HepG2 (cell line): ENCODE results near the gene PRM3. TPM values are rescaled to one million over a fixed set of nuclear protein-coding genes. Genes with fewer than 3 reads are reported as not detected.
A peak's percentile ranks its signal among the peaks of the same experiment; 100 is the strongest.

ENCODE experiments used
- DZIP1 ChIP-seq: sonication (generic); formaldehyde crosslinking; IDR thresholded peaks from 2 replicates; pipeline ENCODE4 v1.5.0; 2020; ENCODE audit warnings: mild to moderate bottlenecking, missing genetic modification reagents
- FOXA3 ChIP-seq: IDR thresholded peaks from 2 replicates; pipeline ENCODE4 v1.6.1; 2016; ENCODE audit warnings: missing genetic modification reagents, missing compliant biosample characterization
- FUBP1 ChIP-seq: sonication (generic); formaldehyde crosslinking; IDR thresholded peaks from 2 replicates; pipeline ENCODE4 v1.5.1; 2020; ENCODE audit warnings: missing genetic modification reagents, mild to moderate bottlenecking, borderline replicate concordance
- GATA4 ChIP-seq: sonication (generic); IDR thresholded peaks from 2 replicates; pipeline ENCODE4 v1.6.1; 2016; ENCODE audit warnings: antibody characterized with exemption, low read depth, borderline replicate concordance
- HNRNPL ChIP-seq: fragments of 200-400 bp; formaldehyde crosslinking; IDR thresholded peaks from 2 replicates; pipeline ENCODE4 v1.6.1; 2017; ENCODE audit warnings: mild to moderate bottlenecking, low read depth, low read length
- HOXA9 ChIP-seq: sonication (generic); formaldehyde crosslinking; IDR thresholded peaks from 2 replicates; pipeline ENCODE4 v1.8.1; 2022; ENCODE audit warnings: missing genetic modification reagents, mild to moderate bottlenecking, moderate library complexity, borderline replicate concordance
- JUN ChIP-seq: sonication (generic); formaldehyde crosslinking; IDR thresholded peaks from 2 replicates; pipeline ENCODE4 v1.4.0; 2020; ENCODE audit warnings: mild to moderate bottlenecking, missing genetic modification reagents
- ONECUT2 ChIP-seq: sonication (generic); formaldehyde crosslinking; IDR thresholded peaks from 2 replicates; pipeline ENCODE4 v1.4.0; 2020; ENCODE audit warnings: missing genetic modification reagents
- RFX3 ChIP-seq: IDR thresholded peaks from 2 replicates; pipeline ENCODE4 v1.6.1; 2016; ENCODE audit warnings: missing biosample characterization, missing genetic modification reagents
- RORA ChIP-seq: sonication (generic); formaldehyde crosslinking; IDR thresholded peaks from 2 replicates; pipeline ENCODE4 v1.5.0; 2020; ENCODE audit warnings: mild to moderate bottlenecking, missing genetic modification reagents, moderate library complexity
- SNRNP70 ChIP-seq: fragments of 200-400 bp; formaldehyde crosslinking; IDR thresholded peaks from 2 replicates; pipeline ENCODE4 v1.6.1; 2017; ENCODE audit warnings: mild to moderate bottlenecking, low read depth, low read length, moderate library complexity
- THRA ChIP-seq: sonication (generic); formaldehyde crosslinking; IDR thresholded peaks from 2 replicates; pipeline ENCODE4 v1.4.0; 2020; ENCODE audit warnings: missing genetic modification reagents, borderline replicate concordance
- ZBTB8A ChIP-seq: sonication (generic); formaldehyde crosslinking; IDR thresholded peaks from 2 replicates; pipeline ENCODE4 v1.4.0; 2020; ENCODE audit warnings: mild to moderate bottlenecking, low read depth, missing genetic modification reagents, borderline replicate concordance
- ZNF260 ChIP-seq: sonication (generic); formaldehyde crosslinking; IDR thresholded peaks from 2 replicates; pipeline ENCODE4 v1.4.0; 2020; ENCODE audit warnings: missing genetic modification reagents, low read depth, mild to moderate bottlenecking, borderline replicate concordance
- ZNF687 ChIP-seq: sonication (generic); formaldehyde crosslinking; IDR thresholded peaks from 2 replicates; pipeline ENCODE4 v1.5.1; 2020; ENCODE audit warnings: mild to moderate bottlenecking, missing genetic modification reagents, moderate library complexity
- polyA plus RNA-seq, 8 experiments: library from polyadenylated mRNA; depleted of rRNA in 3 of 8; stranded (reverse) in 7 of 8; unstranded in 1 of 8; fragments of >200 nt; fragmentation: Illumina TruSeq in 4 of 8; extraction: Trizol in 4 of 8; gene quantifications; 2 replicates each; pipeline versions ENCODE4 v1.2.1 to v1.2.3, GENCODE V29; 2011 to 2016; ENCODE audit warnings: low read depth in 4 of 8, missing spikeins in 1 of 8, mixed read lengths in 1 of 8; ENCODE audit not compliant: insufficient read depth in 1 of 8
- total RNA-seq, 5 experiments: library from RNA; depleted of rRNA; stranded (reverse); fragments of >200 nt; fragmentation: Illumina TruSeq; extraction: Trizol; gene quantifications; 2 replicates each; pipeline ENCODE4 v1.2.3, GENCODE V29; 2016; ENCODE audit warnings: low read depth in 1 of 5
- TF ChIP-seq, protein P1 (sequence below): sonication (generic); formaldehyde crosslinking; IDR thresholded peaks from 2 replicates; pipeline ENCODE4 v1.8.1; 2023; ENCODE audit warnings: missing genetic modification reagents, inconsistent platforms, borderline replicate concordance

PRM3 gene
- total and polyA plus RNA-seq, 2 of the 13 experiments (the other 11 are each of a cell fraction or from before 2014, with no cell fraction given): not detected

- TF ChIP-seq ZNF687 (peak; percentile 62), THRA (CRISPR knock-in tag) (no peak), ONECUT2 (CRISPR knock-in tag) (no peak), FUBP1 (CRISPR knock-in tag) (0 out of 2 replicates have a peak, but pooled peaks have one; percentile 12), RORA (CRISPR knock-in tag) (no peak), DZIP1 (CRISPR knock-in tag) (no peak), JUN (CRISPR knock-in tag) (no peak), FOXA3 (0 out of 2 replicates have a peak, but pooled peaks have one; percentile 14), ZNF260 (no peak), GATA4 (no peak), RFX3 (CRISPR knock-in tag) (no peak), SNRNP70 (no peak), HNRNPL (no peak), ZBTB8A (CRISPR knock-in tag) (no peak), HOXA9 (CRISPR knock-in tag) (no peak)
- TF ChIP-seq, protein P1, sequence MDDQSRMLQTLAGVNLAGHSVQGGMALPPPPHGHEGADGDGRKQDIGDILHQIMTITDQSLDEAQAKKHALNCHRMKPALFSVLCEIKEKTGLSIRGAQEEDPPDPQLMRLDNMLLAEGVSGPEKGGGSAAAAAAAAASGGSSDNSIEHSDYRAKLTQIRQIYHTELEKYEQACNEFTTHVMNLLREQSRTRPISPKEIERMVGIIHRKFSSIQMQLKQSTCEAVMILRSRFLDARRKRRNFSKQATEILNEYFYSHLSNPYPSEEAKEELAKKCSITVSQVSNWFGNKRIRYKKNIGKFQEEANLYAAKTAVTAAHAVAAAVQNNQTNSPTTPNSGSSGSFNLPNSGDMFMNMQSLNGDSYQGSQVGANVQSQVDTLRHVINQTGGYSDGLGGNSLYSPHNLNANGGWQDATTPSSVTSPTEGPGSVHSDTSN (CRISPR knock-in tag): no peak
These were observed 21.6 kb downstream of the PRM3 start (continued) for GRCh38 chr16:11251525-11252481.
